H1 (cell line): ENCODE results near the gene XPO1. TPM values are rescaled to one million over a fixed set of nuclear protein-coding genes. Genes with fewer than 3 reads are reported as not detected.

Experiments
- CTCF ChIA-PET: fragments of 300-600 bp; sonication (Branson Sonifier 250); formaldehyde crosslinking; loops from one replicate; lab custom pipeline; 2021; ENCODE audit not compliant: partially characterized antibody; lab: Charles Lee
- POLR2A ChIA-PET: fragments of 300-600 bp; sonication (Branson Sonifier 250); formaldehyde crosslinking; loops from one replicate; lab custom pipeline; 2021; ENCODE audit warnings: inconsistent platforms; ENCODE audit not compliant: partially characterized antibody; lab: Charles Lee
- DNase-seq, 2 experiments: peaks; one replicate each; pipeline versions ENCODE4 v3.0.0 to v3.0.0-alpha.2; 2010 to 2022; ENCODE audit warnings: low spot score in 2 of 2, low read depth in 1 of 2, mixed read lengths in 1 of 2
- FAIRE-seq: peaks from 2 replicates; lab custom pipeline; 2011; peaks lifted over from hg19 to GRCh38; lab: Jason Lieb, UNC
- H2AFZ ChIP-seq: 2 replicates; pipeline ENCODE4 v1.8.1; 2012; ENCODE audit warnings: low read length, inconsistent platforms
- H2AK5ac ChIP-seq: 2 replicates; pipeline ENCODE4 v1.6.1; 2013; ENCODE audit warnings: low read depth, low read length
- H2BK120ac ChIP-seq: replicated peaks from 2 replicates; pipeline ENCODE3; 2013; ENCODE audit warnings: low read depth, low read length, inconsistent platforms
- H2BK12ac ChIP-seq: 2 replicates; pipeline ENCODE4 v1.6.1; 2013; ENCODE audit warnings: low read depth, low read length
- H2BK15ac ChIP-seq: 2 replicates; pipeline ENCODE4 v1.6.1; 2013; ENCODE audit warnings: low read length
- H2BK20ac ChIP-seq: 2 replicates; pipeline ENCODE4 v1.6.1; 2013; ENCODE audit warnings: low read length
- H2BK5ac ChIP-seq: 2 replicates; pipeline ENCODE4 v1.6.1; 2013; ENCODE audit warnings: low read depth, low read length
- H3K14ac ChIP-seq: 2 replicates; pipeline ENCODE4 v1.6.1; 2013; ENCODE audit warnings: inconsistent platforms; ENCODE audit not compliant: insufficient read length
- H3K18ac ChIP-seq: 2 replicates; pipeline ENCODE4 v1.6.1; 2013; ENCODE audit warnings: low read length; ENCODE audit errors: extremely low read depth
- H3K23ac ChIP-seq: 2 replicates; pipeline ENCODE4 v1.6.1; 2013; ENCODE audit warnings: inconsistent platforms; ENCODE audit not compliant: insufficient read length
- H3K23me2 ChIP-seq: 2 replicates; pipeline ENCODE4 v1.6.1; 2013; ENCODE audit warnings: low read depth, low read length
- H3K27ac ChIP-seq: 2 replicates; pipeline ENCODE4 v1.6.1; 2011; ENCODE audit warnings: low read depth, low read length, inconsistent platforms
- H3K27me3 ChIP-seq, 4 experiments: replicated peaks in 1 of 4; 1 replicate in 1 of 4; 2 replicates in 3 of 4; pipeline versions ENCODE4 v1.6.1 to v1.8.1; 2011 to 2013; ENCODE audit warnings: low read length in 3 of 4, mild to moderate bottlenecking in 3 of 4, inconsistent platforms in 2 of 4, mixed read lengths in 2 of 4, moderate library complexity in 1 of 4; ENCODE audit not compliant: control insufficient read depth in 3 of 4, insufficient read depth in 3 of 4; ENCODE audit errors: extremely low read depth in 1 of 4
- H3K36me3 ChIP-seq, 4 experiments: 2 replicates each; pipeline versions ENCODE4 v1.6.1 to v1.8.1; 2011 to 2013; ENCODE audit warnings: mild to moderate bottlenecking in 4 of 4, low read length in 3 of 4, moderate library complexity in 2 of 4, control low read depth in 1 of 4, inconsistent platforms in 1 of 4; ENCODE audit not compliant: insufficient read depth in 4 of 4, control insufficient read depth in 2 of 4
- H3K4ac ChIP-seq: replicated peaks from 2 replicates; pipeline ENCODE3; 2013; ENCODE audit warnings: low read length, low read depth, mixed read lengths, inconsistent platforms; ENCODE audit not compliant: insufficient read length
- H3K4me1 ChIP-seq, 4 experiments: replicated peaks in 1 of 4; 1 replicate in 1 of 4; 2 replicates in 3 of 4; pipeline versions ENCODE4 v1.6.1 to v1.8.1; 2011 to 2013; ENCODE audit warnings: low read length in 3 of 4, inconsistent platforms in 2 of 4, mixed read lengths in 1 of 4; ENCODE audit not compliant: insufficient read depth in 4 of 4, control insufficient read depth in 3 of 4
- H3K4me2 ChIP-seq, 2 experiments: 2 replicates each; pipeline versions ENCODE4 v1.6.1 to v1.8.1; 2011 to 2013; ENCODE audit warnings: low read depth in 2 of 2, low read length in 2 of 2, control low read depth in 1 of 2, inconsistent platforms in 1 of 2, mild to moderate bottlenecking in 1 of 2; ENCODE audit not compliant: insufficient read depth in 1 of 2
- H3K4me3 ChIP-seq, 4 experiments: fragments of 200-600, 300-600 bp in 1 of 4; sonication (generic), shearing (Covaris generic), sonication (Bioruptor Twin) in 1 of 4; 2 replicates each; pipeline versions ENCODE4 v1.5.1 to v1.8.1; 2011 to 2016; ENCODE audit warnings: low read length in 4 of 4, low read depth in 3 of 4, control low read depth in 2 of 4, inconsistent platforms in 2 of 4, mild to moderate bottlenecking in 2 of 4, mixed read lengths in 1 of 4, moderate library complexity in 1 of 4; ENCODE audit not compliant: insufficient read depth in 2 of 4; ENCODE audit errors: extremely low read depth in 1 of 4
- H3K56ac ChIP-seq: replicated peaks from 2 replicates; pipeline ENCODE3; 2013; ENCODE audit warnings: low read depth, mild to moderate bottlenecking, mixed read lengths, low read length, inconsistent platforms; ENCODE audit not compliant: insufficient read length
- H3K79me1 ChIP-seq: 2 replicates; pipeline ENCODE4 v1.6.1; 2013; ENCODE audit warnings: low read depth, low read length, control low read depth
- H3K79me2 ChIP-seq, 2 experiments: 2 replicates each; pipeline versions ENCODE4 v1.6.1 to v1.8.1; 2012 to 2013; ENCODE audit warnings: low read length in 2 of 2, mild to moderate bottlenecking in 2 of 2, inconsistent platforms in 1 of 2; ENCODE audit not compliant: insufficient read depth in 2 of 2, control insufficient read depth in 1 of 2
- H3K9ac ChIP-seq, 4 experiments: replicated peaks in 1 of 4; 1 replicate in 1 of 4; 2 replicates in 3 of 4; pipeline versions ENCODE4 v1.6.1 to v1.8.1; 2011 to 2013; ENCODE audit warnings: low read depth in 3 of 4, low read length in 3 of 4, control low read depth in 2 of 4, mild to moderate bottlenecking in 2 of 4, moderate library complexity in 2 of 4, inconsistent platforms in 1 of 4; ENCODE audit errors: extremely low read depth in 1 of 4
- H3K9me3 ChIP-seq, 2 experiments: 2 replicates each; pipeline versions ENCODE4 v1.6.1 to v1.8.1; 2012 to 2013; ENCODE audit warnings: mild to moderate bottlenecking in 2 of 2, moderate library complexity in 2 of 2, control low read depth in 1 of 2, inconsistent platforms in 1 of 2, low read depth in 1 of 2, low read length in 1 of 2, mixed read lengths in 1 of 2; ENCODE audit not compliant: insufficient read depth in 2 of 2
- H4K20me1 ChIP-seq, 2 experiments: replicated peaks in 1 of 2; 2 replicates each; pipeline versions ENCODE3 to v1.8.1; 2011 to 2013; ENCODE audit warnings: inconsistent platforms in 2 of 2, low read length in 2 of 2, mild to moderate bottlenecking in 1 of 2; ENCODE audit not compliant: insufficient read depth in 2 of 2, control insufficient read depth in 1 of 2
- H4K5ac ChIP-seq: 2 replicates; pipeline ENCODE4 v1.6.1; 2013; ENCODE audit warnings: low read length, low read depth, mixed read lengths, inconsistent platforms; ENCODE audit not compliant: insufficient read length
- H4K8ac ChIP-seq: 2 replicates; pipeline ENCODE4 v1.8.0; 2013; ENCODE audit warnings: mild to moderate bottlenecking, moderate library complexity, low read length, inconsistent platforms; ENCODE audit not compliant: insufficient read depth; ENCODE audit errors: extremely low read depth
- H4K91ac ChIP-seq: replicated peaks from 2 replicates; pipeline ENCODE3; 2013; ENCODE audit warnings: low read length, mixed read lengths, inconsistent platforms; ENCODE audit not compliant: insufficient read length
- CTBP2 ChIP-seq: IDR thresholded peaks from 2 replicates; pipeline ENCODE4 v1.7.0; 2011; ENCODE audit warnings: borderline replicate concordance, mild to moderate bottlenecking, moderate library complexity, mixed read lengths, low read length; ENCODE audit not compliant: insufficient read depth, insufficient read length
- HDAC2 ChIP-seq, 2 experiments: fragments of 300-600 bp in 1 of 2; sonication (generic) in 1 of 2; IDR thresholded peaks; 2 replicates each; pipeline ENCODE4 v1.6.1; 2011 to 2012; ENCODE audit warnings: low read depth in 2 of 2, low read length in 2 of 2, mild to moderate bottlenecking in 2 of 2, moderate library complexity in 2 of 2, borderline replicate concordance in 1 of 2, inconsistent platforms in 1 of 2
- JUN ChIP-seq: IDR thresholded peaks from 2 replicates; pipeline ENCODE4 v1.6.1; 2011; ENCODE audit warnings: low read depth, mild to moderate bottlenecking, improper control_type of control experiment, low read length
- JUND ChIP-seq: IDR thresholded peaks from 2 replicates; pipeline ENCODE4 v1.6.1; 2011; ENCODE audit warnings: mild to moderate bottlenecking, improper control_type of control experiment, low read length
- MAX ChIP-seq: IDR thresholded peaks from 2 replicates; pipeline ENCODE4 v1.6.1; 2012; ENCODE audit warnings: inconsistent platforms
- NRF1 ChIP-seq: IDR thresholded peaks from 2 replicates; pipeline ENCODE4 v1.6.1; 2011; ENCODE audit warnings: mild to moderate bottlenecking, low read depth, low read length, improper control_type of control experiment
- POLR2A ChIP-seq, 2 experiments: IDR thresholded peaks; 1 replicate in 1 of 2; 2 replicates in 1 of 2; pipeline ENCODE4 v1.6.1; 2011; ENCODE audit warnings: low read depth in 2 of 2, low read length in 2 of 2, mild to moderate bottlenecking in 2 of 2; ENCODE audit errors: control extremely low read depth in 1 of 2
- POLR2AphosphoS5 ChIP-seq: IDR thresholded peaks from 2 replicates; pipeline ENCODE4 v1.6.1; 2011; ENCODE audit warnings: low read depth, low read length
- SIN3A ChIP-seq, 2 experiments: IDR thresholded peaks in 1 of 2; conservative IDR thresholded peaks in 1 of 2; 2 replicates each; pipeline ENCODE4 v1.6.1; 2011 to 2012; ENCODE audit warnings: low read length in 2 of 2, improper control_type of control experiment in 1 of 2, low read depth in 1 of 2, mild to moderate bottlenecking in 1 of 2
- TEAD4 ChIP-seq: IDR thresholded peaks from 2 replicates; pipeline ENCODE4 v1.6.1; 2012; ENCODE audit warnings: low read depth, low read length, inconsistent platforms, mixed read lengths
- WGBS, 2 experiments: shearing (Covaris generic) in 1 of 2; methylation state at CpG; one replicate each; pipeline versions ENCODE4 v1.1.6 to v1.1.7; 2013 to 2015; ENCODE audit warnings: low lambda C conversion rate in 2 of 2, mixed read lengths in 2 of 2, inconsistent platforms in 1 of 2, low coverage in 1 of 2, missing lambda C conversion rate in 1 of 2; ENCODE audit not compliant: insufficient replicate concordance in 2 of 2, insufficient coverage in 1 of 2, insufficient read length in 1 of 2; ENCODE audit errors: extremely low coverage in 1 of 2, missing lambda C conversion rate in 1 of 2; 5-methylcytosine and 5-hydroxymethylcytosine counted together
- polyA plus RNA-seq, 7 experiments: library from polyadenylated mRNA; depleted of rRNA in 3 of 7; stranded (reverse) in 5 of 7; unstranded in 2 of 7; fragments of >200 nt in 5 of 7; fragments of 200-250 nt in 2 of 7; gene quantifications; 1 replicate in 5 of 7; 2 replicates in 1 of 7; 4 replicates in 1 of 7; pipeline versions ENCODE4 v1.2.1 to v1.2.3, GENCODE V29; 2011 to 2013; ENCODE audit warnings: missing spikeins in 2 of 7, mixed read lengths in 2 of 7
- total RNA-seq: library from RNA; stranded (reverse); fragmentation: NEBNext Ultra II Directional; extraction: Animal tissue kit (Norgen Biotek cat#: 25700); gene quantifications from 2 replicates; pipeline ENCODE4 v1.2.1, GENCODE V29; 2021
- TF ChIP-seq, protein P1 (sequence below): IDR thresholded peaks from 2 replicates; pipeline ENCODE4 v1.6.1; 2011; ENCODE audit warnings: low read length, improper control_type of control experiment

XPO1 gene
- total and polyA plus RNA-seq, 2 of the 8 experiments (the other 6 are each of a cell fraction or from before 2014, with no cell fraction given) = 110 to 296 TPM

DNA sequence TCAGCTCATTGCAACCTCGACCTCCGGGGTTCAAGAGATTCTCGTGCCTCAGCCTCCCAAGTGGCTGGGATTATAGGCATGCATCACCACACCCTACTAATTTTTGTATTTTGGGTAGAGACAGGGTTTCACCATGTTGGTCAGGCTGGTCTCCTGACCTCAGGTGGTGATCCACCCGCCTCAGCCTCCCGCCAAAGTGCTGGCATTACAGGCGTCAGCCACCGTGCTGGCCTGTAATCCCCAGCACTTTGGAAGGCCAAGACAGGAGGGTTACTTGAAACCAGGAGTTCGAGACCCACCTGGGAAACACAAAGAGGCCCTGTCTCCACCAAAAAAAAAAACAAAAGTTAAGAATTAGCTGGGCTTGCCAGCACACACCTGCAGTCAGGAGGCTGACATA lies 85.8 kb downstream of the XPO1 start:
- H4K20me1 ChIP-seq = peaks cover 6 to 11% of the 10 kb centered on the region in 2 experiments

More for the DNA sequence above, 85.8 kb downstream of the XPO1 start:
- Histone ChIP-seq H4K5ac (no peak overlapping the region), H2BK12ac (no peak overlapping the region), H3K56ac (no peak overlapping the region), H2BK5ac (no peak overlapping the region), H3K23me2 (no peaks in the 10 kb centered on the region), H3K14ac (no peak overlapping the region), H3K4ac (no peak overlapping the region), H2BK15ac (no peak overlapping the region), H3K36me3 (no peaks in the 10 kb centered on the region), H4K91ac (no peak overlapping the region), H2AFZ (no peak overlapping the region), H4K8ac (no peak overlapping the region; the same call in 1 of the 2 replicates), H3K4me2 (no peak overlapping the region), H3K27me3 (no peaks in the 10 kb centered on the region), H2BK120ac (no peak overlapping the region), H3K9ac (no peak overlapping the region), H3K79me2 (peaks cover 35 to 99% of the 10 kb centered on the region in 2 experiments), H3K23ac (no peak overlapping the region), H3K79me1 (peaks cover 12% of the 10 kb centered on the region), H3K27ac (no peak overlapping the region), H2AK5ac (no peak overlapping the region), H3K4me1 (no peaks in the 10 kb centered on the region), H2BK20ac (no peak overlapping the region), H3K4me3 (no peak overlapping the region), H3K9me3 (no peaks in the 10 kb centered on the region), H3K18ac (no peak overlapping the region)
- 93% methylated on average over 8 of the region's 8 CpGs; no CpG with 5 or more reads in 1 of the 2 experiments for WGBS, 2 experiments
- TF ChIP-seq POLR2A (IDR thresholded peaks at IDR 0.05; ENCODE audit: control extremely low read depth in 1 of 2, low read depth in 2 of 2, low read length in 2 of 2) (no peak), JUND (no peak), MAX (no peak), NRF1 (no peak), JUN (no peak), TEAD4 (no peak), POLR2AphosphoS5 (no peak), HDAC2 (IDR thresholded peaks at IDR 0.05; ENCODE audit: borderline replicate concordance in 1 of 2, low read depth in 2 of 2, low read length in 2 of 2) (no peak), SIN3A (conservative IDR thresholded peaks at IDR 0.05 in 1 of 2, IDR thresholded peaks at IDR 0.05 in 1 of 2; ENCODE audit: low read depth in 1 of 2, low read length in 2 of 2) (no peak), CTBP2 (no peak)
- TF ChIP-seq, protein P1, sequence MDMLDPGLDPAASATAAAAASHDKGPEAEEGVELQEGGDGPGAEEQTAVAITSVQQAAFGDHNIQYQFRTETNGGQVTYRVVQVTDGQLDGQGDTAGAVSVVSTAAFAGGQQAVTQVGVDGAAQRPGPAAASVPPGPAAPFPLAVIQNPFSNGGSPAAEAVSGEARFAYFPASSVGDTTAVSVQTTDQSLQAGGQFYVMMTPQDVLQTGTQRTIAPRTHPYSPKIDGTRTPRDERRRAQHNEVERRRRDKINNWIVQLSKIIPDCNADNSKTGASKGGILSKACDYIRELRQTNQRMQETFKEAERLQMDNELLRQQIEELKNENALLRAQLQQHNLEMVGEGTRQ = no peak
- FAIRE-seq (no peak), DNase-seq (no peak)
- CTCF ChIA-PET = no interaction called here
- POLR2A ChIA-PET = no interaction called here
